Neural cell (in vitro differentiated cells): ENCODE data around the gene TRIM46. TPM values are rescaled to one million over a fixed set of nuclear protein-coding genes. Genes with fewer than 3 reads are reported as not detected.

Source experiments
- H2AFZ ChIP-seq: fragments of 200-600, 300-800 bp; sonication (generic), shearing (Covaris generic); 2 replicates; pipeline ENCODE4 v1.6.0; 2014; ENCODE audit warnings: low read depth, mild to moderate bottlenecking, antibody characterized with exemption, low read length, moderate library complexity
- H3F3A ChIP-seq: fragments of 200-600 bp; shearing (Covaris generic); 2 replicates; pipeline ENCODE4 v1.6.1; 2016; ENCODE audit warnings: mild to moderate bottlenecking, moderate library complexity, mixed read lengths, antibody characterized with exemption, low read length; ENCODE audit not compliant: insufficient read depth, poor library complexity, severe bottlenecking
- H3K27ac ChIP-seq: fragments of 200-600, 300-800 bp; sonication (generic), shearing (Covaris generic); 2 replicates; pipeline ENCODE4 v1.5.1; 2014; ENCODE audit warnings: mild to moderate bottlenecking, low read length, moderate library complexity
- H3K27me3 ChIP-seq: fragments of 300-800, 200-600 bp; sonication (generic), shearing (Covaris generic); 2 replicates; pipeline ENCODE4 v1.6.0; 2014; ENCODE audit warnings: mild to moderate bottlenecking, low read depth, low read length, moderate library complexity; ENCODE audit not compliant: insufficient read depth
- H3K36me3 ChIP-seq: fragments of 300-800, 200-600 bp; sonication (generic), shearing (Covaris generic); 2 replicates; pipeline ENCODE4 v1.5.1; 2014; ENCODE audit warnings: mild to moderate bottlenecking, antibody characterized with exemption, low read length, moderate library complexity; ENCODE audit not compliant: insufficient read depth
- H3K4me2 ChIP-seq: fragments of 300-800, 200-600 bp; sonication (generic), shearing (Covaris generic); 2 replicates; pipeline ENCODE4 v1.6.0; 2014; ENCODE audit warnings: mild to moderate bottlenecking, low read length
- H3K4me3 ChIP-seq: fragments of 300-800, 200-600 bp; sonication (generic), shearing (Covaris generic); 2 replicates; pipeline ENCODE4 v1.5.1; 2014; ENCODE audit warnings: mild to moderate bottlenecking, low read length, moderate library complexity
- H3K79me2 ChIP-seq: fragments of 200-600 bp; shearing (Covaris generic); replicated peaks from 2 replicates; pipeline ENCODE4 v1.6.0; 2014; ENCODE audit warnings: mild to moderate bottlenecking, low read length, moderate library complexity; ENCODE audit not compliant: insufficient read depth
- H3K9ac ChIP-seq: fragments of 300-800, 200-600 bp; sonication (generic), shearing (Covaris generic); 2 replicates; pipeline ENCODE4 v1.6.1; 2016; ENCODE audit warnings: mild to moderate bottlenecking, low read length, mixed read lengths
- H3K9me2 ChIP-seq: fragments of 200-600 bp; shearing (Covaris generic); 2 replicates; pipeline ENCODE4 v1.6.1; 2016; ENCODE audit warnings: mild to moderate bottlenecking, low read length, mixed read lengths; ENCODE audit not compliant: insufficient read depth
- H3K9me3 ChIP-seq: fragments of 200-600, 300-800 bp; sonication (generic), shearing (Covaris generic); 2 replicates; pipeline ENCODE4 v1.6.1; 2016; ENCODE audit warnings: mild to moderate bottlenecking, mixed run types, low read length, moderate library complexity, mixed read lengths
- H4K20me1 ChIP-seq: fragments of 200-600 bp; shearing (Covaris generic); 2 replicates; pipeline ENCODE4 v1.6.1; 2016; ENCODE audit warnings: mild to moderate bottlenecking, mixed run types; ENCODE audit not compliant: insufficient read depth
- CTCF ChIP-seq: fragments of 450-650 bp; IDR thresholded peaks from 2 replicates; pipeline ENCODE4 v1.5.1; 2014; ENCODE audit warnings: antibody characterized with exemption, mild to moderate bottlenecking, moderate library complexity; ENCODE audit not compliant: poor library complexity, severe bottlenecking
- EP300 ChIP-seq: fragments of 450-650 bp; conservative IDR thresholded peaks from 2 replicates; pipeline ENCODE4 v1.6.1; 2014; ENCODE audit warnings: antibody characterized with exemption, mild to moderate bottlenecking, moderate library complexity; ENCODE audit not compliant: poor library complexity, severe bottlenecking
- EZH2 ChIP-seq: fragments of 200-600, 300-800 bp; shearing (Covaris generic), sonication (generic); IDR thresholded peaks from 2 replicates; pipeline ENCODE4 v1.6.1; 2014; ENCODE audit warnings: antibody characterized with exemption, low read length, borderline replicate concordance, mild to moderate bottlenecking; ENCODE audit not compliant: insufficient read depth, poor library complexity, severe bottlenecking
- MXI1 ChIP-seq: fragments of 450-650 bp; conservative IDR thresholded peaks from 2 replicates; pipeline ENCODE4 v1.6.1; 2014; ENCODE audit warnings: antibody characterized with exemption, mild to moderate bottlenecking; ENCODE audit not compliant: poor library complexity, severe bottlenecking
- POLR2AphosphoS5 ChIP-seq: IDR thresholded peaks from 2 replicates; pipeline ENCODE4 v1.6.1; 2012
- RAD21 ChIP-seq: fragments of 450-650 bp; conservative IDR thresholded peaks from 2 replicates; pipeline ENCODE4 v1.6.1; 2014; ENCODE audit warnings: antibody characterized with exemption, mild to moderate bottlenecking, moderate library complexity
- REST ChIP-seq: IDR thresholded peaks from 2 replicates; pipeline ENCODE4 v1.6.1; 2012; ENCODE audit warnings: borderline replicate concordance
- SMC3 ChIP-seq: fragments of 450-650 bp; conservative IDR thresholded peaks from 2 replicates; pipeline ENCODE4 v1.6.1; 2014; ENCODE audit warnings: antibody characterized with exemption, mild to moderate bottlenecking, moderate library complexity; ENCODE audit not compliant: poor library complexity
- TAF1 ChIP-seq: IDR thresholded peaks from 2 replicates; pipeline ENCODE4 v1.6.1; 2012; ENCODE audit warnings: low read depth
- polyA plus RNA-seq: library from polyadenylated mRNA; depleted of rRNA; stranded (reverse); fragments of >200 nt; gene quantifications from 2 replicates; pipeline ENCODE4 v1.2.3, GENCODE V29; 2014

The TRIM46 gene
- polyA plus RNA-seq, 1 donor from 2014 or later = 31.5 TPM

- Histone ChIP-seq H4K20me1 (no peaks in the 10 kb centered on the region), H3K4me2 (no peak overlapping the region), H3K9me2 (no peaks in the 10 kb centered on the region), H3K36me3 (peaks cover 13% of the 10 kb centered on the region), H3K9ac (no peak overlapping the region), H3K27me3 (no peaks in the 10 kb centered on the region), H3K27ac (no peak overlapping the region), H3K79me2 (peaks cover 5% of the 10 kb centered on the region), H3F3A (no peaks in the 10 kb centered on the region), H3K9me3 (no peaks in the 10 kb centered on the region), H2AFZ (no peak overlapping the region), H3K4me3 (no peak overlapping the region)
- TF ChIP-seq POLR2AphosphoS5 (no peak), REST (no peak), RAD21 (no peak), TAF1 (no peak), SMC3 (no peak), CTCF (no peak), MXI1 (no peak), EZH2 (no peak), EP300 (no peak)
Measured at GRCh38 chr1:155181371-155182051, 7.9 kb downstream of the TRIM46 start.

- Histone ChIP-seq H3K9ac (no peak overlapping the region), H3K36me3 (peaks cover 9% of the 10 kb centered on the region), H3K4me3 (no peak overlapping the region), H3K27me3 (no peaks in the 10 kb centered on the region), H3K79me2 (peaks cover 1% of the 10 kb centered on the region), H4K20me1 (no peaks in the 10 kb centered on the region), H3K9me3 (no peaks in the 10 kb centered on the region), H2AFZ (no peak overlapping the region), H3K9me2 (no peaks in the 10 kb centered on the region), H3K4me2 (no peak overlapping the region), H3F3A (no peaks in the 10 kb centered on the region), H3K27ac (no peak overlapping the region)
- no peak for TF ChIP-seq RAD21
- TF ChIP-seq REST = no peak
- TF ChIP-seq CTCF = no peak
- TF ChIP-seq EP300 = no peak
- no peak for TF ChIP-seq POLR2AphosphoS5
- TF ChIP-seq SMC3 = no peak
- no peak for TF ChIP-seq MXI1
- TF ChIP-seq EZH2 = no peak
- TF ChIP-seq TAF1 = no peak
Measured at GRCh38 chr1:155182052-155182550, 8.5 kb downstream of the TRIM46 start.
